GM11168 (cell line): ENCODE results near the gene GNG10.
"Not testable (repeated sequence)": the region's sequence is repeated elsewhere in the genome, so short reads cannot be mapped to it uniquely, and the experiment has no call there.

Experiments used
- in situ Hi-C: fragments of 300-500 bp; cut with MboI; formaldehyde crosslinking; loops from one replicate; pipeline ENCODE4 v1.12.0; 2022; ENCODE audit warnings: low sequenced_read_pairs; ENCODE audit not compliant: unreplicated experiment

Gene GNG10

DNA sequence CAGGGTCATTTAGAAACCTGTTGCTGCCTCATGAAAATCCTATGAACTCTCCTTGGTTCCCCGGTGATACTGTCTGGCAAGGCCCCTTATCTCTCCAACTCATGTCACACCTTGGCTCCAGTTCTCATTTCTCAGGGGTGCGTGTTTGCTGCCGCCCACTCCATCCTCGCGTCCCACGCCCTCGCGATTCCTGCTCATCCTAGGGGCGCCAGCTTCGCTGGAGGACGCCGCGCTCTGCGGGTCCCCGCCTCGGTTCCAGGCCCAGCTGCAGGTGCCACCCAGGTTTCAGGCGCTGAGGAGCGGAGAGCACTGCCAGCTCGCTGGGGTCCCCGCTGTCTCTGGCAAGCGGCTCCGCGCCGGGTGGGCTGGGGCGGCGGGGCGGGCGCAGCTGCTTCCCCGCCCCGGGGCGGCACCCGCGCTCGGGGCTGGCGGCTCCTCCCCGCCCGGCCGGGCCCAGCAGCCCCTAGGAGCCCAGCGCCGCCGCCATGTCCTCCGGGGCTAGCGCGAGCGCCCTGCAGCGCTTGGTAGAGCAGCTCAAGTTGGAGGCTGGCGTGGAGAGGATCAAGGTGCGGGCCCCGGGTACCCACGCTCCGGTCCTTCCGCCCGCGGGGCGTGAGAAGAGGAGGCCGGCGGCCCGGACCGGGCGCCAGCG is at the start of gene GNG10:
Gene GNG10 (plus strand): TSS at position 456 of the 652 bp plus-strand sequence. CDS start 30 bp downstream, at position 486.
- in situ Hi-C loops = no loop called here

DNA sequence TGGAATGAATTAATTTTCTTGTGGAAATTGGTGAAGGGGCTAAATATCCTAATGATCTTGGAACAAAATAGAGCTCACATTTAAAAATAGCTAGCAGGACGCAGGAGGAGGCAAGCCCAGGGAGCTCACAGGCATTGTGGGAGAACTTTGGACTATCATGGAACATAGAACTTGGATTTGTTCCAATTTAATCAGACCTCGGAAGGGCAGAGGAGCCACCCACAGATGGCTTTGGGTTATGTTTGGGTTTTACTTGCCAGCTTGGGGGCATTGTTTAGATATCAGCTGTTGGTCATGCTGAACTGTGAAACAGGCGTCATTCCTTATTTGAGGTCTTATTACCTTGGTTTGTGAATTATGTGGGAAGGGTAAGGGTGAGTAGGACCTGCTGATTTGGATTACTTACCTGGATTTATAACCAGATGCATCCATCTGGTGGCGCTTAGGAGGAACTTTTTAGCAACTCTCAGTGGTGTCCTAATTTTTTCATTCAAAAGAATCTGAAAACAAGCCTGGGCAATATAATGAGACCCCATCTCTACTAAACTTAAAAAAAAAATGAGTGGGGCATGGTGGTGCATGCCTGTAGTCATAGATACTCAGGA is 47.9 kb upstream of the GNG10 start:
- in situ Hi-C loops = no loop called here

DNA sequence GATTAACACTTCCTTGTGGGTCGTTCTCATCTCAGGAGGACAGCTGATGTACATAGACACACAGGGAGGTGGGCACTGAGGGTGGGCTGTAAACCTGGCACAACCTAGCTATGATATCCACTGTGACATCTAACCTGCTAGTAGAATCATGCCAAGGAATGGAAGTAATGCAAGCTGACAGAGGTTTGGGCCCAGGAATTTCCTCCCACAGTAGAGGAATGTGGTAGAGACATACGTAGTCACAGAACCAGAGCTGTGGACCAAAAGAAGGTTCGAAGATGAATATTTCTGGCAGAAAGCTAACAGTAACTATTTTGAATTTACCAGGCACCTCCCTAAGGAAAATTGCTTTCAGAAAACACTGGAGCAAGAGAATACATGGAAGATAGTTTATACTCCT is 45.5 kb upstream of the GNG10 start:
- in situ Hi-C loops = no loop called here

DNA sequence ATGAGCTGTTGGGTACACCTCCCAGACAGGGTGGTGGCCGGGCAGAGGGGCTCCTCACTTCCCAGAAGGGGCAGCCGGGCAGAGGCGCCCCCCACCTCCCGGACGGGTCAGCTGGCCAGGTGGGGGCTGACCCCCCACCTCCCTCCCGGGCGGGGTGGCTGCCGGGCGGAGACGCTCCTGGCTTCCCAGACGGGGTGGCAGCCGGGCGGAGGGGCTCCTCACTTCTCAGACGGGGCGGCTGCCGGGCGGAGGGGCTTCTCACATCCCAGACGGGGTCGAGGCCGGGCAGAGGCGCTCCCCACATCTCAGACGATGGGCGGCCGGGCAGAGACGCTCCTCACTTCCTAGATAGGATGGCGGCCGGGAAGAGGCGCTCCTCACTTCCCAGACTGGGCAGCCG is 44.1 kb upstream of the GNG10 start:
- in situ Hi-C loops = not testable (repeated sequence)

DNA sequence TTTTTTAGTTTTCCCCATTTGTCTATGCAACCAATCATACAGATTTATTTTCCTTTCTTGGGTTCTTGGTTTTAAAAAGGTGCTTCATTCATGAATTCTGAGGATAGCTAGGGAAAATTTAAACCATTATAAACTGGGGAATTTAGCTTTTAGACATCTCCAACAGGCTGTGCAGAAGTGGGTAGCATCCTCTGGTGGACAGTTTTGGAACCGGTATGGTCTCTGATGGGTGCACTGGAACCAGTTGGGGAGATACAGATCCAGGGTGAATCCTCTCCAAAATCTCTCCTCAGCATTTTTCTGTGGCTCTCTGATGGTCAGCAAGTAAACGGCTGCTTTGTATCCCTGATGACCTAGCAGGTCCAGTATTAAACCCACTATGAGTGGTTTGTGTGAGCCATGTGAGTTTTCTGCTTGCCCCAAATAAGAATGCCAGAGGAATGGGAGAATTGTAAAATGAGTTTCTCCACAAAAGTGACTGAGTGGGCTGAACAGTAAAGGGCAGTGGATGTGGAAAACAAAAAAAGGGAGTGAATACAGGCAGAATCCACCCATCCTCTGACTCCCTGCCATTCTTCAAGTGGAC is 39.4 kb upstream of the GNG10 start:
- in situ Hi-C loops = no loop called here

DNA sequence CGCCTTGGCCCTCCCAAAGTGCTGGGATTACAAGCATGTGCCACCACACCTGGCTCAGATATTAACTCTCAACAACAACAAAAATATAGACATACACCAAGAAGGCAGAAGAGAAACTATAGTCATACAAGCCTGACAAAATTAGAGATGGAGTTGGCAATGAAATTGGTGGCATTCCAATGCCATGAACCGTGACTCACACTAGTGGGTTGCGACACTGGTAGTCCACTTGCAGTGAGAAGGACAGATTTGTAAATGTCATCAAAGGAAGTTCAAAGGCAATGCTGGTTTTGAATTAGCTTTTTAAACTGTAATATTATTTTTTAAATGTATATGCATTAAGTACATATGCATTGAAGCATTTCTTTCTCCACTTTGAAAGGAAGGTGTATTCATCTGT is 38.8 kb upstream of the GNG10 start:
- in situ Hi-C loops = no loop called here

DNA sequence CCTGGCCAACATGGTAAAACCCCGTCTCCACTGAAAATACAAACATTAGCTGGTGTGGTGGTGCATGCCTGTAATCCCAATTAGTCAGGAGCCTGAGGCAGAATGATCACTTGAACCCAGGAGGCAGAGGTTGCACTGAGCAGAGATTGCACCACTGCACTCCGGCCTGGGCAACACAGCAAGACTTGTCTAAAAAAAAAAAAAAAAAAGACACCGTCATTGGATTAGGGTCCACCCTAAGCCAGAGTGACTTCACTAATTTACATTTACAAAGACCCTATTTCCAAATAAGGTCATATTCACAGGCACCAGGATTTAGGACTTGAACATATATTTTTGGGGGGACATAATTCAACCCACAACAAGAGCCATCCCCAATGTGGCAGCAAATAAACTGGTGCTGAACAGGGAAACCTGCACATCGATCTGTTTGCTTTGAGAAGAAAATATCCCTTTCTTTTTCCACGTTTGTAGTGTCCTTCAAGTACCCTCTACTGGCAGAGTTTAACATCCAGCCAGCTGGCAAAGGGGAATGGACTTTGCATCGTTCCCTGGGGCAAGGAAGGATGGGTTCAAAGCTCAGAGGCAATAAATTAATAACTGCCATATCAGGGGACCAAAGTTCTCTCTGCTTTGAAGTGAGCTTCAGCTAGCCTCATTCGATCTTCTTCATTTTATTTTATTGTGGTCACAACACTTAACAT is 34.0 kb upstream of the GNG10 start:
- in situ Hi-C loops = no loop called here

DNA sequence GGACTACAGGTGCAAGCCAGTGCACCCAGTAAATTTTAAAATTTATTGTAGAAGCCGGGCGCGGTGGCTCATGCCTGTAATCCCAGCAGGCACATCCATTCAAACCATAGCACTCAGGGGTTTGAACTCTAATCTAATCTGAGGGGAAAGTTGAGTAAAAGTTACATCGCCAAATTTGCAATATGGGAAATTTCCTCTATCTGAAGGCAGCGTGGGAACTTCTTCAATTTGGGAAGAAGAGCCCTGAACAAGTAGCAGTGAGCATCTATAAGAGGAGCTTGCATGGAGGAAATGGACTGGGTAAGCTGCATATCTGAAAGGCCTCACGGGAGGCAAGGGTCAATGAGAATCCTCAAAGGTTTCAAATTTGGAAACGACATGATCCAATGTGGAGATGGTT is 33.0 kb upstream of the GNG10 start:
- in situ Hi-C loops = no loop called here

DNA sequence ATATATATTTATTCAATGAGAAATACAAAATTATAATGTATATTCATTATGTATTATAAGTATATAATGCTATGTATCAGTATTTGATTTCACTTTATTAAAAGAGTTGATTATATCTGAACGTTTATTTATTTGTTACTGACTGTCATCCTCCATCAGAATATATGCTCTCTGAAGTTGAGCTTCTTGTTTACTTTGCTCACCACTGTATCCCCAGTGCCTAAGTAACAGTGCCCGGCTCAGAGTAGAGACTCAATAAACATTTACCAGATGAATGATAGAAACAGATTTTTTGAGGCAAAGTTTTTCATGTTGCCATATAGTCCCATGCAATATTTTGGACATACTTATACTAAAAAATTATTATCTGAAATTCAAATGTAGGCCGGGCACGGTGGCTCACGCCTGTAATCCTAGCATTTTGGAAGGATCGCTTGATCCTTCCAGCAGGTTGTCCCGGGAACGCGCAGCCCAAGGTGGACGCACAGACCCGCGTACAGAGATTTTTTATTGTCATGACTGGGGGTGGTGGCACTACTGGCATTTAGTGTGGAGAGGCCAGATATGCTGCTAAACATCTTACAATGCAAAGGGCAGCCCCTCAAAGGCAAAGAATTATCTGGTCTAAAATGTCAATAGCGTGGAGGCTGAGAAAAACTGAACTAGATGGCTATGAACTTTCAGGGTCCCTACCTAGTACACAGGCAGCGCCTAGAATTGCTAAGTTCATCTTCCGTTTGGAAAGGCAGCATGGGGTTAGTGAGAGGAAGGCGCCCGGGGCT is 31.0 kb upstream of the GNG10 start:
- in situ Hi-C loops = no loop called here

DNA sequence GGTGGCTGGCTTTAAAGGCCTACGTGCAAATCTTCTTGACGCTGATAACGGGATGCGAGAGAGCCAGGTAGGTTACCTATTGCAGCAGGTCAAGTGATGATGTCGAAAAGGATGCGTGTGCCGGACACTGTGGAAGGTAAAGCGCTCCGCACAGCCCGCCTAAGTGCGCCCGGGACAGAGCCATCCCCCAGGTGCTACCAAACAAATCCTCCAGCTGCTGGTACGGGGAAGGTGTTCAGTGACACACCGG is 30.5 kb upstream of the GNG10 start:
- in situ Hi-C loops = no loop called here

DNA sequence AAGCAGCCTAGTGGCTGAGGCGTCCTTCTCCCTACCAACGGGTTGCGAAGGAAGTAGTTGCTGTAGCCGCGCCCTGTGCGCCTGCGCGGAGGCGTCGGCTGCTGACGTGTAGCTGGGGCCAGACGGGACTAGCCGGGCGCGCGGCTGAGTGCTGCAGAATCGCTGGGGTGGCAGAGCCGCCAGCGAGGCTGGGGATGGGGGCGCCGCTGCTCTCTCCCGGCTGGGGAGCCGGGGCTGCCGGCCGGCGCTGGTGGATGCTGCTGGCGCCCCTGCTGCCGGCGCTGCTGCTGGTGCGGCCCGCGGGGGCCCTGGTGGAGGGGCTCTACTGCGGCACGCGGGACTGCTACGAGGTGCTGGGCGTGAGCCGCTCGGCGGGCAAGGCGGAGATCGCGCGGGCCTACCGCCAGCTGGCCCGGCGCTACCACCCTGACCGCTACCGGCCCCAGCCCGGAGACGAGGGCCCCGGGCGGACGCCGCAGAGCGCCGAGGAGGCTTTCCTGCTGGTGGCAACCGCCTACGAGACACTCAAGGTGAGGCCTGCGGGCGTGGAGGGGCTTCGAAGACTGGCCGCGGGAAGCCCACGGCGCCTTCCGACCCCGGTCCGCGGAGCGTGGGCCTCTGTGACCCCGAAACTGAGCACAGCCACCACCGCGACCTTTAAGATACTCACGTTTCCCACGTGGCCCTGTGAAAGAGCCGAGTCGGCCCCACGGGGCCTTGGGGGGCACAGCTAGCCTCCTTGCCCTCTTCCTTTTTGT is 30.0 kb upstream of the GNG10 start, which contains the start of gene DNAJC25:
Gene DNAJC25 (plus strand): TSS at position 121 of the 758 bp plus-strand sequence. CDS start 74 bp downstream, at position 195.
- in situ Hi-C loops = no loop called here

DNA sequence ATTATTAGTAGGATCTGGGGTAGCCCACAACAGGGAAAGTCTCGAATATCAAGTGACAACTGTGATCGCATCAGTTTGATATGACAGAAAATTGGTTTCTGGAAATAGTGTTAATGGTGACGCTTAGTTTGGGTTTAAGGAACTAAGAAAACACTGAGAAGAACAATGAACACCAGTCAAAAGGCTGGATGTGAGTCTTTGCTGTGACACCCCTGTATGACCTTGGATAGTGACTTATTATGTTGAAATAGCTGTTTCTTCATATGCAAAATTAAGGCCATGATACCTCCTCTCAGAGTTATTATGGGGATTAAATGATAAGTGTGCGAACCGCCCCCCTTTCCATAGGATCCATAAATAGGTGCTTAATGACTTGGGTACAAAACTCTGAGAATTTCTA is 29.3 kb upstream of the GNG10 start:
- in situ Hi-C loops = no loop called here

DNA sequence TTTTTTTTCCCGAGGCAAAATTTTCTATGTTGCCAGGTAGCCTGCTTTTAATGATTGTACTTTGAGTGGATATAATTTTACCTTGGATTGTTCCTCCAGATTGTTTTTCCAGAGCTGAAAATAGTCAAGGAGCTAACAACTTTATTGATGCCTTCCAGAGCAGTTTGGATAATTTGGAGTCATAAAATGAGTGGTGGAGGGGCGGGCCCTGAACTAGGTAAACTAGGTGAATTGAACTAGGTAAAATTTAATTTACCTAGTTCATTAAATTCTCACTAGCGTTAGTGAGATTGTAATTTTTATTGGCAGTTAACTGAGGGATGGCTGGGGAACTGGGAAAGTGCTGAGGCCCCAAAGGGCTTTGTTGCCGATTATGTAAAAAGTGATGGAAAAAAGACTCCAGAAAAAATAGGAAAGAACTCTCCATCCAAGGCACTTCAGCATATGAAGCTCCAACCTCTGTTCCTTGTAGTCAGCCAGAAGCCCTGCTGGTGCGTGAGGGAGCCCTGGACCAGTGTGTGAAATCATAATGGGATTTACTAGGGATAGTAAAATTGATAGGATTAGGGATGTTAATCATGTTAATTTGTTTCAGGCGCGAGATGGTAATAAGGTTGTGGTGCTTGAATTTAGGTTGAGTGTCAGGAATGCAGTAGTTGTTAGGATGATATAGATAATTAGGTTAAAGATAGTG is 28.6 kb upstream of the GNG10 start:
- in situ Hi-C loops = no loop called here

DNA sequence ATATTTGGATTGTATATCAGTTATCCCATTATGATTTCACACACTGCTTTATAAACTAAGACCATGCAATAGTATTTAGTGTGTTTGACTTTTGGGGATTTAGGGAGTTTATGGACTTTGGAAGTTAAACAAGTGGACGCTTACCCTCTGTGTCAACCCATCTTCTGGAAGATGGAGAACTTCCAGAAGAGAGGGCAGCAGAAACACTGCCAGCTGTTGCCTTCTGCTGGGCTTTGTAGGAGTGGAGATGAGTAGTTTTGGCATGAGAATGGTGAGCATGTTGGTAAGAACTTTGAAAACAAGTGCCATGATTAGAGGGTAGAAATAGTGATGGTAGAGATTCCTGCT is 28.0 kb upstream of the GNG10 start:
- in situ Hi-C loops = no loop called here

DNA sequence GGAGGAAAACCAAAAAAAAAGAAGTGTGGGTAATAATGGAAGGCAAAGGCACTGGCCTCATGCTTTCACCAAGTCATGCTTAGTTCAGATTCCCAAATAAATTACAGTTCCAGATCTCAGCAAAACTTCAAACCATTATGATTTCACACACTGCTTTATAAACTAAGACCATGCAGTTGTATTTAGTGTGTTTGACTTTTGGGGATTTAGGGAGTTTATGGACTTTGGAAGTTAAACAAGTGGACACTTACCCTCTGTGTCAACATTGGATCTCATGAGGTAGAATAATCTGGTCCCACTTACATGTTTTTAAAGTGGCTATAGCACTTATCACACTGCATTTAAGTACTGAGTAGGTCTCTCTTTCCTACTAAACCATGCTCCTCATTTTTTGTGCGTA is 26.5 kb upstream of the GNG10 start:
- in situ Hi-C loops = no loop called here

DNA sequence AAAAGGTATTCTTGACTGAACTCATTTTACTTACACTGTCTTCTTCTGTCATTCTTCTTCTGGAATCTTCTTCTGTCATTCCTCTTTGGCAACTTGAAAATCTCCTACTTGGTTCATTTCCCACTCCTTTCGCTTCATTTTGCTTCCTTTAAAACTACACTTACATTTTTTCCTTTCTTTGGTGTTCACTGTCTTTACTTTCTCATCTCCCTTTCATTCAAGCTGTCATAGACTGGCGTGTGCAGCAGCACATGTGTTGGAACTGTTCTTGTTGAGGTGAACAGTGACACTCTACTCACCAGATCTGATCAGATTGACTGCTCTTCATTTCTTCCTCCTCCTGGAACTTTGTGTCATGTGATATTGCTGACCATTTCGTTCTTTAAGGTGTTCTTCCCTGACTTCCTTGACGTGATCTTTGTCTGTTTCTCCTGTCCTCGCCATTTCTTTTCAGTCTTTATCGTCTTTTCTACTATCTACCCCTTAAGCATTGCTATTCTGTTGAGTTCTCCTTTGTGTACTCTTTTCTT is 23.9 kb upstream of the GNG10 start:
- in situ Hi-C loops = no loop called here

DNA sequence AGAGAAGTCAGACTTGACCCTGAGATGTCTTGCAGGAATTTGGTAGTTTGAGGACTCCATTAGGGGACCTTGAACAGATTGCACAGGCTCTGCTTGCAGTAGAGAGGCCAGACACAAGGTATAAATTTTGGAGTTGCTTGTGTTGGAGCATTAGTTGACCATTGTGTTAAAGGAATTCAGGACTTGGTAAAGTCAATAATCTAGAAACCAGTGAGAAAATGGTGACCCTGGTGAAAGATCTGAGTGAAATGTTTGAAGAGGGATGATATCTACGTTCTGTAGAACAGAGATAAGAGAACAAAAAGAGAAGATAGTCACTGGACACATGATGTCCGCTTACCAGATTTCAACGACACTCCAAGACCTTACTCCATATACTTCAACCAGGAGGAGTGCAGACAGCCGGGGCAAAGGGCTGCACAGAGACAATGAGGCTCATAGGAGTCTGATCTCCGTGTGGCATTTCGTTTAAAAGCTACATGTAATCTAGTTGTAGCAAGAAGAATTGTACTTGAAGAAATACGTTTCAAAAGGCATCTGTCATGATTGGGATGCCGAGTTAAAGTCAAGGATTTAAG is 17.1 kb upstream of the GNG10 start:
- in situ Hi-C loops = no loop called here

DNA sequence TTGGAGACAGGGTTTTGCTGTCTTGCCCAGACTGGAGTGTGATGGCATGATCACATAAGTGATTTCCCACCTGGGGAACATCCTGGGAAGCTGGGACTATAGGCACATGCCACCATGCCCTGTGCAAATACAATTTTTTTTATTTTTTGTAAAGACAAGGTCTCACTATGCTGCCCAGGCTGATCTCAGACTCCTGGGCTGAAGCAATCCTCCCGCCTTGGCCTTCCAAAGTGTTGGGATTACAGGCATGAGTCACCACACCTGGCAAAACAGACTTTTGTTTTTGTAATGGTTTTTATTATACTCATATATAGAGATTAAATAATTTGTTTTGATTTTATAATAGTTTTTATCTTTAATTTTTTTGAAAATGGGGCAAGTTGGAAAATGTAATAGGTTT is 15.6 kb upstream of the GNG10 start:
- in situ Hi-C loops = no loop called here

DNA sequence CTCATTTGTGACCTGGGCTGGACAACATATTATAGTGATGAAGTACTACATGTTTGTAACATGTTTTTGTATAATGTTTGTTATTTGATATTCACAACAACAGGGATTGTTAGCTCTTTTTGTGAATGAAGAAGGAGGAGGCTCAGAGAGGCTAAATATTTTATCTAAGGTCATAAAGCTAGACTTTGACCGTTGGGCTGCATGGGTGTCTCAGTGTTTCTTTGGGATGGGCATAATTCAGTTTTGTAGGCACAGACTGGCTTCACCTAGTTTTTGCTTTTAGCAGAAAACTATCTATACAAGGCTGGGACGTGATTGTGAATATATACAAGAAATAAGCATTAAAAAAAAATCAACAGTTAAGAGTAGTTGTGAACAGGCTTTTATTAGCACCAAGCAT is 15.0 kb upstream of the GNG10 start:
- in situ Hi-C loops = no loop called here
